GM23338 (cell line): ENCODE measurements around the gene PDE4B. TPM values are rescaled to one million over a fixed set of nuclear protein-coding genes. Genes with fewer than 3 reads are reported as not detected.

Source experiments
- ATAC-seq: fragments of 200-7000 bp; cut with Tn5 transposase; 3 replicates; pipeline ENCODE4 v1.9.1; 2020
- DNase-seq: peaks from one replicate; pipeline ENCODE4 v3.0.0-alpha.2; 2015; ENCODE audit warnings: low spot score
- H2AFZ ChIP-seq: fragments of 200-600 bp; sonication (generic); 2 replicates; pipeline ENCODE4 v1.8.0; 2016; ENCODE audit warnings: antibody characterized with exemption, mild to moderate bottlenecking, moderate library complexity
- H3F3A ChIP-seq: fragments of 200-600 bp; sonication (generic); replicated peaks from 2 replicates; pipeline ENCODE4 v1.8.0; 2017; ENCODE audit warnings: antibody characterized with exemption, mixed run types, low read depth
- H3K27ac ChIP-seq: fragments of 200-600 bp; sonication (generic); 2 replicates; pipeline ENCODE4 v1.6.1; 2016; ENCODE audit warnings: low read depth
- H3K27me3 ChIP-seq: fragments of 200-600 bp; sonication (generic); 2 replicates; pipeline ENCODE4 v1.8.0; 2016; ENCODE audit warnings: mild to moderate bottlenecking, mixed run types, moderate library complexity; ENCODE audit not compliant: insufficient read depth
- H3K36me3 ChIP-seq: fragments of 200-600 bp; sonication (generic); 2 replicates; pipeline ENCODE4 v1.8.0; 2016; ENCODE audit warnings: mild to moderate bottlenecking; ENCODE audit not compliant: insufficient read depth
- H3K4me1 ChIP-seq: fragments of 200-600 bp; sonication (generic); 2 replicates; pipeline ENCODE4 v1.8.0; 2016; ENCODE audit warnings: mild to moderate bottlenecking, moderate library complexity; ENCODE audit not compliant: insufficient read depth
- H3K4me2 ChIP-seq: fragments of 200-600 bp; sonication (generic); 2 replicates; pipeline ENCODE4 v1.7.1; 2017; ENCODE audit warnings: mixed run types
- H3K4me3 ChIP-seq: fragments of 200-600 bp; sonication (generic); 2 replicates; pipeline ENCODE4 v1.6.1; 2016; ENCODE audit warnings: mixed run types
- H3K79me2 ChIP-seq: fragments of 200-600 bp; sonication (generic); replicated peaks from 2 replicates; pipeline ENCODE4 v1.8.0; 2017; ENCODE audit warnings: mild to moderate bottlenecking; ENCODE audit not compliant: insufficient read depth
- H3K9me2 ChIP-seq: fragments of 200-600 bp; sonication (generic); 2 replicates; pipeline ENCODE4 v1.8.0; 2017; ENCODE audit not compliant: insufficient read depth
- H4K20me1 ChIP-seq: fragments of 200-600 bp; sonication (generic); replicated peaks from 2 replicates; pipeline ENCODE4 v1.8.0; 2017; ENCODE audit warnings: mild to moderate bottlenecking; ENCODE audit not compliant: insufficient read depth
- H3K27ac Mint-ChIP-seq: 2 replicates; pipeline ENCODE4 v1.8.0; 2020; ENCODE audit warnings: inconsistent platforms, mild to moderate bottlenecking, moderate library complexity, mixed read lengths
- H3K27me3 Mint-ChIP-seq: 3 replicates; pipeline ENCODE4 v1.8.0; 2022; ENCODE audit warnings: low read depth, mild to moderate bottlenecking, moderate library complexity, mixed read lengths, inconsistent platforms; ENCODE audit not compliant: insufficient read depth, poor library complexity
- H3K36me3 Mint-ChIP-seq: 3 replicates; pipeline ENCODE4 v1.8.0; 2021; ENCODE audit warnings: low read depth, mild to moderate bottlenecking, inconsistent platforms, moderate library complexity, mixed read lengths
- H3K4me1 Mint-ChIP-seq: 3 replicates; pipeline ENCODE4 v1.8.0; 2020; ENCODE audit warnings: mild to moderate bottlenecking, inconsistent platforms, mixed read lengths
- H3K4me3 Mint-ChIP-seq: 3 replicates; pipeline ENCODE4 v1.8.0; 2021; ENCODE audit warnings: moderate library complexity, mild to moderate bottlenecking, inconsistent platforms, mixed read lengths
- H3K9me3 Mint-ChIP-seq: 3 replicates; pipeline ENCODE4 v1.8.0; 2020; ENCODE audit warnings: moderate library complexity, mild to moderate bottlenecking, inconsistent platforms, mixed read lengths
- CREB1 ChIP-seq: fragments of 250-450 bp; sonication (Bioruptor Pico); IDR thresholded peaks from 2 replicates; pipeline ENCODE4 v1.5.0; 2020; ENCODE audit warnings: low read depth, mild to moderate bottlenecking, moderate library complexity
- CTCF ChIP-seq, 2 experiments: fragments of 200-600 bp in 1 of 2; sonication (generic) in 1 of 2; conservative IDR thresholded peaks; 2 replicates each; pipeline versions ENCODE4 v1.5.1 to v1.6.1; 2016 to 2017; ENCODE audit warnings: antibody characterized with exemption in 2 of 2, low read depth in 2 of 2, mild to moderate bottlenecking in 2 of 2, moderate library complexity in 1 of 2
- ETS1 ChIP-seq: IDR thresholded peaks from 2 replicates; pipeline ENCODE4 v1.6.1; 2016; ENCODE audit warnings: antibody characterized with exemption
- EZH2 ChIP-seq: fragments of 200-600 bp; sonication (generic); IDR thresholded peaks from one replicate; pipeline ENCODE4 v1.8.0; 2017; ENCODE audit warnings: antibody characterized with exemption, mild to moderate bottlenecking, low read depth; ENCODE audit not compliant: unreplicated experiment
- EZH2phosphoT487 ChIP-seq: fragments of 200-600 bp; sonication (generic); IDR thresholded peaks from one replicate; pipeline ENCODE4 v1.8.1; 2018; ENCODE audit warnings: antibody characterized with exemption; ENCODE audit not compliant: unreplicated experiment
- JUNB ChIP-seq: IDR thresholded peaks from one replicate; pipeline ENCODE4 v1.6.1; 2016; ENCODE audit warnings: antibody characterized with exemption; ENCODE audit not compliant: unreplicated experiment
- NANOG ChIP-seq: IDR thresholded peaks from 2 replicates; pipeline ENCODE4 v1.6.1; 2016; ENCODE audit warnings: antibody characterized with exemption, borderline replicate concordance
- POLR2AphosphoS5 ChIP-seq: IDR thresholded peaks from 2 replicates; pipeline ENCODE4 v1.6.1; 2016; ENCODE audit warnings: antibody characterized with exemption, low read depth
- REST ChIP-seq: IDR thresholded peaks from one replicate; pipeline ENCODE4 v1.6.1; 2018; ENCODE audit warnings: antibody characterized with exemption; ENCODE audit not compliant: unreplicated experiment
- STAT1 ChIP-seq: IDR thresholded peaks from one replicate; pipeline ENCODE4 v1.6.1; 2016; ENCODE audit warnings: antibody characterized with exemption; ENCODE audit not compliant: unreplicated experiment
- ZNF114 ChIP-seq: fragments of 250-450 bp; sonication (Bioruptor Pico); IDR thresholded peaks from 2 replicates; pipeline ENCODE4 v1.5.0; 2020; ENCODE audit warnings: mild to moderate bottlenecking, moderate library complexity
- ZNF331 ChIP-seq: fragments of 250-450 bp; sonication (Bioruptor Pico); IDR thresholded peaks from 2 replicates; pipeline ENCODE4 v1.5.0; 2020; ENCODE audit warnings: low read depth, mild to moderate bottlenecking, moderate library complexity
- ZNF462 ChIP-seq: fragments of 250-450 bp; sonication (Bioruptor Pico); IDR thresholded peaks from 2 replicates; pipeline ENCODE4 v1.5.0; 2020; ENCODE audit warnings: mild to moderate bottlenecking, moderate library complexity
- polyA plus RNA-seq: library from polyadenylated mRNA; unstranded; fragments of >200 nt; fragmentation: Nextera tagmentation; extraction: Ambion mirVana; gene quantifications from 2 replicates; pipeline ENCODE4 v1.2.1, GENCODE V29; 2016
- total RNA-seq: library from RNA; depleted of rRNA; stranded (reverse); fragments of >200 nt; shearing (Covaris generic); gene quantifications from 2 replicates; pipeline ENCODE4 v1.2.3, GENCODE V29; 2014

The PDE4B gene
- total and polyA plus RNA-seq, 2 experiments from 2014 or later = 14.0 to 25.6 TPM

- no peaks in the 10 kb centered on the region for H3K9me3 Mint-ChIP-seq
- ATAC-seq = no peak
Observed at GRCh38 chr1:66213491-66213890, 420.8 kb downstream of the PDE4B start.

More at GRCh38 chr1:66213491-66213890, 420.8 kb downstream of the PDE4B start:
- Mint-ChIP-seq H3K4me3 (no peak overlapping the region), H3K27ac (no peak overlapping the region), H3K4me1 (peaks cover 4% of the 10 kb centered on the region; the same call in 1 of the 3 replicates), H3K36me3 (no peaks in the 10 kb centered on the region), H3K27me3 (no peaks in the 10 kb centered on the region)
- no peak overlapping the region for H2AFZ ChIP-seq
- no peak overlapping the region for H3K27ac ChIP-seq
- H3K4me2 ChIP-seq = no peak overlapping the region
- H3F3A ChIP-seq = no peaks in the 10 kb centered on the region
- peaks cover 11% of the 10 kb centered on the region; the same call in 1 of the 2 replicates for H3K9me2 ChIP-seq
- H3K79me2 ChIP-seq = no peaks in the 10 kb centered on the region
- no peaks in the 10 kb centered on the region for H3K36me3 ChIP-seq
- DNase-seq = no peak
- no peak for TF ChIP-seq ETS1
- no peak for TF ChIP-seq CTCF (conservative IDR thresholded peaks at IDR 0.05; ENCODE audit: low read depth in 2 of 2)
- no peak for TF ChIP-seq JUNB
- no peak for TF ChIP-seq NANOG
- TF ChIP-seq ZNF462 = no peak
- TF ChIP-seq CREB1 (CRISPR knock-in tag) = no peak
- TF ChIP-seq REST = no peak
- no peak for TF ChIP-seq STAT1
- no peak for TF ChIP-seq ZNF114
- no peak for TF ChIP-seq POLR2AphosphoS5
- no peak for TF ChIP-seq ZNF331
- no peak for TF ChIP-seq EZH2phosphoT487
- TF ChIP-seq EZH2 = no peak
- no peak overlapping the region for H3K4me3 ChIP-seq
- no peaks in the 10 kb centered on the region for H4K20me1 ChIP-seq
- H3K4me1 ChIP-seq = no peaks in the 10 kb centered on the region
- no peaks in the 10 kb centered on the region for H3K27me3 ChIP-seq
